NOMO-1 treated with dmso at 0.1 percent for 144 hours (cell line): ENCODE measurements around the gene IL17RC.
A peak's percentile ranks its signal among the peaks of the same experiment; 100 is the strongest.

Source experiments
- DNase-seq: peaks from one replicate; lab custom pipeline; 2025; ENCODE audit not compliant: unreplicated experiment; lab: John Stamatoyannopoulos, UW

The IL17RC gene

GRCh38 chr3:9942934-9943690 is 26.2 kb downstream of the IL17RC start:
- DNase-seq = no peak

- no peak for DNase-seq
Observed at GRCh38 chr3:9944271-9944670, 27.4 kb downstream of the IL17RC start.

GRCh38 chr3:9945358-9945757 is 28.5 kb downstream of the IL17RC start:
- DNase-seq = no peak

GRCh38 chr3:9946112-9947024 is 29.5 kb downstream of the IL17RC start:
- no peak for DNase-seq

- DNase-seq = no peak
Observed at GRCh38 chr3:9947025-9947995, 30.4 kb downstream of the IL17RC start.

GRCh38 chr3:9948586-9948985 is 31.7 kb downstream of the IL17RC start:
- DNase-seq = no peak

GRCh38 chr3:9949115-9949514 is 32.2 kb downstream of the IL17RC start:
- DNase-seq = no peak

- DNase-seq = no peak
Observed at GRCh38 chr3:9949626-9950025, 32.7 kb downstream of the IL17RC start.

- DNase-seq = no peak
Observed at GRCh38 chr3:9951126-9951525, 34.2 kb downstream of the IL17RC start.

GRCh38 chr3:9951598-9951961 is 34.7 kb downstream of the IL17RC start:
- DNase-seq = no peak

- peak; percentile 22 for DNase-seq
Observed at GRCh38 chr3:9951962-9952805, 35.3 kb downstream of the IL17RC start, which contains the start of gene PRRT3. Gene PRRT3 (minus strand): TSS chr3:9952408. CDS start chr3:9950115, 2,293 bp downstream.

GRCh38 chr3:9955067-9955502 is 38.2 kb downstream of the IL17RC start:
- no peak for DNase-seq

- no peak for DNase-seq
Observed at GRCh38 chr3:9955611-9956352, 38.9 kb downstream of the IL17RC start.

GRCh38 chr3:9957214-9957613 is 40.3 kb downstream of the IL17RC start:
- no peak for DNase-seq

- DNase-seq = no peak
Observed at GRCh38 chr3:9965200-9965875, 48.4 kb downstream of the IL17RC start.

GRCh38 chr3:9966841-9967240 is 49.9 kb downstream of the IL17RC start:
- no peak for DNase-seq

- no peak for DNase-seq
Observed at GRCh38 chr3:9969632-9970019, 52.7 kb downstream of the IL17RC start.

- no peak for DNase-seq
Observed at GRCh38 chr3:9970020-9970652, 53.2 kb downstream of the IL17RC start.
